GM18951 (cell line): ENCODE results near the gene TMEM204.

Experiments
- POLR2A ChIP-seq: IDR thresholded peaks from 4 replicates; pipeline ENCODE4 v1.6.1; 2011; ENCODE audit warnings: mild to moderate bottlenecking; ENCODE audit not compliant: insufficient read length, insufficient read depth; ENCODE audit errors: extremely low read depth
- in situ Hi-C: fragments of 300-500 bp; cut with MboI; formaldehyde crosslinking; loops from one replicate; pipeline ENCODE4 v1.12.0; 2022; ENCODE audit warnings: low sequenced_read_pairs, mixed read lengths, inconsistent platforms; ENCODE audit not compliant: unreplicated experiment

The TMEM204 gene

GRCh38 chr16:1534021-1535020 is 855 bp downstream of the TMEM204 start:
- in situ Hi-C loops, result no loop called here
- no peak for TF ChIP-seq POLR2A

DNA sequence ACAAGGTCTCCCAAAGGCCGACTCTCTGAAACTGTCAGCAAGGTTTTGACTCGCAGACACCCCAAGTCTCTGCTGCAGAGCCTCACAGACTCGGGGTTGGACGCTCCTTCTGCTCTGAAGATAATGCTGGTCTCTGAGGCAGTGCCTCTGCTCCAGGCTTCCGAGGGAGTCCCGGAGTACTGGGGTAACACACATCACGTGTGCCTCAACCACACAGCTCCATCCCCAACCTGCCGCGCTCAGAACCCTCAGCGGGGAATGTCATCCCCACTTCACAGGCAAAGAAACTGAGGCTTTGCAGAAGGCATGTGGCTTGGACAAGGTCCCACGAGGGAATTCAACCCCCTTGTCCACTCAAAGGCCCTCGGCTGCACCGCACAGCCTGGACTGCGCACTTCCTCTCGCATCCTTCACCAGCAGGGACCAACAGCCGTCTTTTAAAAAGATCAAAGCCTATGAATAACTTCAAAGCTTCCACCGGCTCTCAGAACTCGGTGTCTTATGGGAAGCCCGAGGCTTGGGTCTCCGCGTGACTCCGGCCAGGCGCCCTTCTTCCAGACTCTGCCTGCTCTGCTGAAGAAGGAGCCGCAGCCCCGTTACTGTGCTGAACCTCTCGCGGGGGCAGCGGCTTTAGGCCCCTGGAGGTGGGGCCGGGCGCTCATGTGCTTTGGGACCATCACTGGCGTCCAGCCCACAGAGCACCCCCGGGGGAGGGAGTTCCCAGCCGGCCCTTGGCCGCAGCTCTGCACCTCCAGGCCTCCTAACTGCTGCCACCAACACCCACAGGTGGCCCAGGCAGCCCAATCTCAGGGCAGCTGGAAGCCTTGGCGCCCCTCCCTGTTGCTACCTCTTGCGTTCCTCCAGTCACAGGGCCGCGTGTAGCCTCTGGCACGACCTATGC is 2.2 kb downstream of the TMEM204 start:
- TF ChIP-seq POLR2A, result no peak
- in situ Hi-C loops, result no loop called here

- in situ Hi-C loops, result no loop called here
- TF ChIP-seq POLR2A, result no peak
Measured at GRCh38 chr16:1536601-1537000, 3.1 kb downstream of the TMEM204 start.

DNA sequence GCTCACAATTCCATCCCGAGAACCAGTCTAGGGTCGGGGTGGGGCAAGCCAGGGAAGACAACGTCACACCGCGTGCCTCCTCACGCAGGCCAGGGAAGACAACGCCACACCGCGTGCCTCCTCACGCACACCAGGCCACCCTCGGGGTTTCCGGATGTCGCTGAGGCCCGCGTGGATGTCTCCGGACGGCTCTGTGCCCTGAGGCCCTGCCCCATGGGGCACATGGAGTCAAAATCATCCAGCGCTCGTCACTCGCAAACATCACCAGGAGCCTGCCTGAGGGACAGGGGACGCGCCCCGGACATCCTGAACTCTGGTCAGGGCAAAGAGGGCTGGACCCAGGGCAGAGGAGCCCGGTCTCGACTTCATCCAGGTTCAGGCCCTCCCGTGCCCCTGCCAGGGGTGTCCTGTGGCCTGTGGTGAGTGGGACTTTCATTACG is 3.7 kb downstream of the TMEM204 start:
- no peak for TF ChIP-seq POLR2A
- in situ Hi-C loops, result no loop called here

DNA sequence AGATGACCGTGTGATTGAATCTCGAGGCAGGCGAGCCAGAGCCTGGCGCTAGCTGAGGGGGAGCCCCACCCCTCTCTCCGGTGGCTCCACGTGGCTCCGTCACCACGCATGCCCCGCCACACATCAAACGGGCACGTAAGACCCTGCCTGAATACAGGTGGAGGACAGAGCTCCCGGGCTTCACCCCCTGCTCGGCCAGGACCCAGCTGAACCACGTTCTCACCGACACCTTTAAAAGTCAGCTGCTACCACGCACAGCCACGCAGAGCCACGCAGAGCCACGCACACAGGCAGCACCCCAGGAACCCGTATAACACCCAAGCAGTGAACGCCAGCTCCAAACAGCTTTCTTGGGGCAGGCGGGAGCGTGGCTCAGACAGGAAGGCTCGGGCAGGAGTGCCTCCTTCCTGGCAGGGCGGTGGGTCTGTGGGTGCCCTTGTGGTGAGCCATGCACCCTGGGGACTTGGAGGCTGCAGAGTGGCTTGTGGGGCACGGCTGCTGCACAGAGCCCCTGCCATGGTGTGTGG is 4.4 kb downstream of the TMEM204 start:
- in situ Hi-C loops, result no loop called here
- no peak for TF ChIP-seq POLR2A

- in situ Hi-C loops, result no loop called here
- no peak for TF ChIP-seq POLR2A
Measured at GRCh38 chr16:1538804-1539520, 5.5 kb downstream of the TMEM204 start.

GRCh38 chr16:1539720-1540555 is 6.5 kb downstream of the TMEM204 start:
- in situ Hi-C loops, result no loop called here
- TF ChIP-seq POLR2A, result no peak

DNA sequence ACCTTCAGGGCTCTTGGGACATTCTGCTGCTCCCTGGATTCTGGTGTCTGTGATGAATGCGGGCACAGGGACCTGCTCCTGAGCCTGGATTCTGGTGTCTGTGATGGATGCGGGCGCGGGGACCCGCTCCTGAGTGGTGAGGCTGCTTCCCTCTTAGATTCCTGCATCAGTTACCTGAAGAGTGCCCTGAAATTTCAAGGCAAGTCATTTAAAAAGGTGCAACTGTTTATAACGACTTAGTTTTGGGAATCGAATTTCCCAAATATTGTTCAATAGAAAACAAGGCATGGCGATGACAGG is 7.0 kb downstream of the TMEM204 start:
- in situ Hi-C loops, result no loop called here
- TF ChIP-seq POLR2A, result no peak

DNA sequence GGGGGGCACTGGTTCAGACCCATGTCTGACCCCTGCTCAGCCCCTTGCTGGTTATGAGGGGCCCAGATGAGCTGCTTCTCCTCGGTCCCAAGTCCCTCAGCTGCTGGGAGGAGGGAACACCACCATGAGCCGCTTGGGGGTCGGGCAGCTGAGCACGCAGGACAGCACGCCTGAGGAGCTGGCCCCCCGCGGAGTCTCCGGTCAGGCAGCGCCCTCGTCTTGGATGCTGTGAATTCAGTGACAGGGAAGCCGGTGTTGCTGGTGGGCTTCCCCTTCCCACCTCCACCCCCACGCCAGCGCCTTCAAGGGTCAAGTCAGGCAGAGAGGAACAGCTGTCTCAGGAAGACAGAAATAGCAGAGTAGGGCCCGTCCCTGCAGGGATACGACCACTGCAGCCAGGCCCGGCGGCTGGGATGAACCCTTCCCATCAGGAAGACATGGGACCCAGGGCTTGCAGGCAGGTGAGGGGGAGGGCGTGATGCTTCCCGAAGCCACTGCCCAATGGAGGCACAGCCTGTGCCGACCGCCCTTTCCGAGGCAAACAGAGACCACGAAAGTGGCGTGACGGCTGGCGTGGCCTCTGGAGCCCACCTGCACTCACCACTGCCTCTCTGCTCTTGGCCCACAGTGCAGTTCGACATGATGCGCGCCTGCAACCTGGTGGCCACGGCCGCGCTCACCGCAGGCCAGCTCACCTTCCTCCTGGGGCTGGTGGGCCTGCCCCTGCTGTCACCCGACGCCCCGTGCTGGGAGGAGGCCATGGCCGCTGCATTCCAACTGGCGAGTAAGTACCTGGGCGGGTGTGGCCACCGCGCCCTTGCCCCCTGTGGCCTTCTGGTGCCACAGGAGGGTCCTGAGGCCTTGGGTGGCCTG is 8.1 kb downstream of the TMEM204 start:
- in situ Hi-C loops, result no loop called here
- no peak for TF ChIP-seq POLR2A

DNA sequence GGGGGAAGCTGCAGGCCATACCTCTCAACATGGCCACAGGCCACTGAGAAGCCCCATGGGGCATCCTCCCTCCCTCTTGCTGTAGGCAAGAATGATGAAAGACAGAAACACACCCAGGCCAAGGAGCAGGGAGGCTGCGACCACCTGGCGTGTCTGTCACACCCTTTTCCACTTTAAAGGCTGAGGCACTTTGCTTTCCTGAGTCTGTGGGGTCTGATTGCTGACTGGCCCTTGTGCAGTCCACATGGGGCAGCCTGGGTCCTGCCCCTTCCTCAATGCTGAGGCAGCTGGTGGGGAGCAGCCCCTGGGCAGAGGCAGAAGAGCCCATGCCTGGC is 8.7 kb downstream of the TMEM204 start:
- in situ Hi-C loops, result no loop called here

GRCh38 chr16:1542533-1542932 is 9.1 kb downstream of the TMEM204 start:
- TF ChIP-seq POLR2A, result no peak
- in situ Hi-C loops, result no loop called here

More for the DNA sequence above, 8.7 kb downstream of the TMEM204 start:
- no peak for TF ChIP-seq POLR2A
